Stimulated activated CD8-positive, alpha-beta memory T cell treated with anti-CD3 and anti-CD28 coated beads, Interleukin-4, amount 100 ng/mL, for 1 hour (primary cell): Measurements from ENCODE around the gene MYO10.
"Not testable (repeated sequence)": the region's sequence is repeated elsewhere in the genome, so short reads cannot be mapped to it uniquely, and the experiment has no call there.

Experiments used
- DNase-seq, 2 donors: peaks; one replicate each; pipeline ENCODE4 v3.0.0-alpha.2; 2020; ENCODE audit warnings: low read depth in 2 of 2, low spot score in 1 of 2

MYO10 gene

DNA sequence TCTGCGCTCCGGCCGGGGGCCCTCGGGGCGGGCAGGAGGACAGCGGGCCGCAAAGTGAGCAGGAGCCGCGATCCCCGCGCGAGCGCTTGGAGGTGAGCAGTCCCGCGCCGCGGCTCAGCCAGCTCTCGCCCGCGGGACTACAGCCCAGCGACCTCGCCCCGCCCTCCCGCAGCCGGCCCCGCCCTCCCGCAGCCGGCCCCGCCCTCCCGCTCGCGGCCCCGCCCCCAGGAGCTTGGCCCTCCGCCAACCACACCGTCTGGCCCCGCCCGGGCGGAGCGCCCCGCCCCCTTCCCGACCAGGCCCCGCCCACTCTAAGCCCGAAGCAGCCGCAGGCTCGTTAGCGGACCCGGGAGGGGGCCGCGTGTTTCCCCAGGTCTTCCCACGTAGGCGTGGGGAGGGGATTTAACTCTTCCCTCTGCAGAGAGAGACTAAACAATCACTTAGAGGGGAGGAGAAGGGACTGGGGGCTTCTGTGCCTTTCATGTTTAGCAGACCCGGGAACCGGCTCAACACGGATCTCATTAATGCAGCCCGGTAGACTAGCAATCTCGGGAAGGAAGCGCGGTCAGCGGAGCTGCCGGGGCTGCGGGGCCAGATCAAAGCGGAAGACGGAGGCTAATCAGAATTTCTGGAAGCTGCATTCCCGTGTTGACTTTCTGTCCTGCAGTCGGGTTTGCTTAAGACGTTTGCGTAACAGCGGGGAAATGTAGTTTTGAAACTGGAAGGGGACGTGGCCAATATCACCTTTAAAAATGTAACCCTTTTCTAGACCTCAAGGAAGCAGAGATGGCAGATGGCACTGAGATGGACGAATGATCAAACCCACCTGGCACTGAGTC lies at the start of gene MYO10:
Gene MYO10 (minus strand): TSS at position 139 of the 839 bp plus-strand sequence. CDS start 480 bp downstream, outside the sequence.
- DNase-seq: no peak

DNA sequence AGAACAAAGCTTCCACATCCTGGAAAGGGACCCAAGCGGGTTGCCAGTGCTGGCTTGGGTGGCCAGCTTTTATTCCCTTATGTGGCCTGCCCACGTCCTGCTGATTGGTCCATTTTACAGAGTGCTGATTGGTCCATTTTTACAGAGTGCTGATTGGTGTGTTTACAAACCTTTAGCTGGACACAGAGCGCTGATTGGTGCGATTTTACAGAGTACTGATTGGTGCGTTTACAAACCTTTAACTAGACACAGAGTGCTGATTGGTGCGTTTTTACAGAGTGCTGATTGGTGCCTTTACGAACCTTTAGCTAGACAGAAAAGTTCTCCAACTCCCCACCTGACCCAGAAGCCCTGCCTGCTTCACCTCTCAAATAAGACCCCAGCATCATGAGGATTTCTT lies 49.2 kb upstream of the MYO10 start:
- not testable (repeated sequence) for DNase-seq

DNA sequence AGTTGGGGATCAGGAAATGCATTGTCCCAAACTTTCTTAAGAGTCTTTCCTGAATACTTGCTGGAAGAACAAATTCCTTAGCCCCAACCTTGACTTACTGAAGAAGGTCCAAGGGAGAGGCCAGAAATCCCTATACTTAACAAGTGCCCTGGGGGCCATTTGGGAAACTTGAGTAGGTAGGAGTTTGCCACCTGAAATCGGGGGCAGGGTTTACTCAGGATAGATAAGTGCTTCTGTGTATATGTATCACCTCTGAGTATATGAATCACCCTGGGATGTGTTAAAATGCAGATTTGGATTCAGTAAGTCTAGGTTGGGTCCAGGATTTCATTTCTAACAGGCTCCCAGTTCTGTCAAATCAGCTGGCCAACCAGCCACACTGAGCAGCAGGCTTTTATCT lies 47.9 kb upstream of the MYO10 start:
- no peak for DNase-seq

DNA sequence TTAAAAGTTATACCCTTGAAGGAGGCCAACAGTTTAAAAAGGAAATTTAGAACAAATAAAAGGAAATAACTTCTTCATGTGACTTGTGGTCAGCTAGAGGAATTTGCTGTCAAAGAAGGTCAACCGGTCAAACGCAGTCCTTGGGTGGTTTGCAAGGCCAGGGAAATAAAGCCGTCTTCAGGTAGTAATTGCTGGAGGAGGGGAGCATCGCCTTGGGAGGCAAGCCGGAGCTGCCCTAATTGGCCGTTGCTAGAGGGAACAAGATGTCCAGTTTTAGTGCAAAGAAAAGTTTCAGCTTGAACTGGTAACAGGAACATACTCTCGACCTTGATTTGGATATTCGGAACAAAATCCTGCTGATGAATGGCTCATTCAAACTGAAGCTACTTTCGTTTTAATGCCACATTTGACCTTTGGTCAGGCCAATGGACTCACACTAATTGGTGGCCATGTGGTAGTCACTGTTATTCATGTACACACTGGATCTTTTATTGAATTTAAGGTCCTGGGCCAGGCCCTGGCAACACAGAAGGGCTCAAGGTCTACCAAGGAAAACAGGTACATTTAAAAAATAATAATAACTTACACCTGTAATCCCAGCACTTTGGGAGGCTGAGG lies 47.0 kb upstream of the MYO10 start:
- no peak for DNase-seq

DNA sequence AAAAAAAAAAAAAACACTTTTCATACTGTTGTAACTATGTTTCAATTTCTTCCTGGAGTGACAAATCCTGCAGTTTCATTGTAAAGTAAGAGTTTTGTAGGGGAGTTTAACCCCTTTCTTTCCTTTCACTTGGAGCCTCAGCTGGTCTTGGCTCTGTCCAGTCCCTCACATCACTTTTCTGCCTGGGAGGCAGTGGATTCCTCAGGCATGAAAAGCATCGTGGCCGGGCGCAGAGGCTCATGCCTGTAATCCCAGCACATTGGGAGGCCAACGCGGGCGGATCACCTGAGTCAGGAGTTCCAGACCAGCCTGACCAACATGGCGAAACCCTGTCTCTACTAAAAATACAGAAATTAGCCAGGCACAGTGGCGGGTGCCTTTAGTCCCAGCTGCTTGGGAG lies 45.6 kb upstream of the MYO10 start:
- DNase-seq: no peak

- no peak for DNase-seq
Observed at GRCh38 chr5:16980983-16981382, 44.9 kb upstream of the MYO10 start.

DNA sequence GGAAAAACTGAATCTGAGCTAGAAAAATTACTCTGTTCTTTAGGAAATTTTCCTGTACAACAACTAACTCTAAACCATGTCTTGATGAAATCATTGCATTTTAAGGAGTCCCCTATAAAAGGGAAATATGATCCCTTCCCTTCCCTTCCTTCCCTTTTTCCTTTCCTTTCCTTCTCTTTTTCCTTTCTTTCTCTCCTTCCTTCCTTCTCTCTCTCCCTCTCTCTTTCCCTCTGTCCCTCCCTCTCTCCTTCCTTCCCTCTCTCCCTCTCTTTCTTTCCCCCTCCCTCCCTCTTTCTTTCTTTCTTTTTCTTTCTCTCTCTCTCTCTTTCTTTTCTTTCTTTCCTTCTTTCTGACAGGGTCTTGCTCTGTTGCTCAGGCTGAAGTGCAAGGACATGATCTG lies 42.2 kb upstream of the MYO10 start:
- no peak for DNase-seq

DNA sequence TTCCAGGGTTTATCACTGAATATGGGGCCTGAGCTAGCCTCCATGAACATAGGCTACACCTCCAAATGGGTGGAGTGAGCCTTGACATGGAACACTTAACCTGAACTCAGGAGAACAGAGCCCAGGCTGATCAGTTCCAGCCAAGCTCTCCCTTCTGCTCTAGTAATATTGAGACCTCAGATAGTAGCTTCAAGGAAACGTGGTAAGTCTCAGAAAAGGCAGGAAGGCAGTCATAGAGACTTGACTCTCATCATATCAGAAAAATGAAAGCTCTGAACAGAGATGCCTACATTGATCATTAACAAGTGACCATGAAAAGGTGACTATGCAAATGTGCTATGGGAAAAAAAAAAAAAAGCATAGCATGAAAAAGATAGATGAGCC lies 40.5 kb upstream of the MYO10 start:
- no peak for DNase-seq

GRCh38 chr5:16975950-16976624 lies 40.0 kb upstream of the MYO10 start:
- no peak for DNase-seq

DNA sequence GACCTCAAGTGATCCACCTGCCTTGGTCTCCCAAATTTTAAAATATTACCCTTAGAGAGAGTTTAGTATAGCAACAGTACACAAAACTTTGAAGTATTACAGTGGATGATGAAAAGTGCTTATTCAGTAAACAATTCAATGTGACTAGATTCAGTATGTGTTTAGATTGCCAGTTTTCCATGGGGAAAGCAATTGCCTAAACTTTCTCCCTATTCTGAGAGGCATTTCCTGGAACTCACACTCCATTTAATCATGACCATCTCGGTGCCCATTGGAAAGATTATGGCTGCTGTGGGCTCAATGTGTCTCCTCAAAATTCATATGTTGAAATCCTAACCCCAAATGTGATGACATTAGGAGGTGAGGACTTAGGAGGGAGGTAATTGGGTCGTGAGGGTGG lies 38.9 kb upstream of the MYO10 start:
- DNase-seq: no peak

DNA sequence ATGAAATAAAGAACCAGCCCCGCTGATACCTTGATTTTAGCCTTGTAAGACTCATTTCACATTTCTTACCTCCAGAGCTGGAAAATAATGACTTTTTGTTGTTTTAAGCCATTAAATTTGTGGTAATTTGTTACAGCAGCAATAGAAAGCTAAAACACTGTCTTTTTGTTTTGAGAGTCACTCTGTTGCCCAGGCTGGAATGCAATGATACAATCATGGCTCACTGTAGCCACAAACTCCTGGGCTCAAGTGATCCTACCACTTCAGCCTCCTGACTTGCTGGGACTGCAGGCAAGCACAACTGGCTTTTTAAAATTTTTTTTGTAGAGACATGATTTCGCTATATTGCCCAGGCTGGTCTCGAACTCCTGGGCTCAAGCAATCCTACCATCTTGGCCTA lies 34.7 kb upstream of the MYO10 start:
- no peak for DNase-seq

DNA sequence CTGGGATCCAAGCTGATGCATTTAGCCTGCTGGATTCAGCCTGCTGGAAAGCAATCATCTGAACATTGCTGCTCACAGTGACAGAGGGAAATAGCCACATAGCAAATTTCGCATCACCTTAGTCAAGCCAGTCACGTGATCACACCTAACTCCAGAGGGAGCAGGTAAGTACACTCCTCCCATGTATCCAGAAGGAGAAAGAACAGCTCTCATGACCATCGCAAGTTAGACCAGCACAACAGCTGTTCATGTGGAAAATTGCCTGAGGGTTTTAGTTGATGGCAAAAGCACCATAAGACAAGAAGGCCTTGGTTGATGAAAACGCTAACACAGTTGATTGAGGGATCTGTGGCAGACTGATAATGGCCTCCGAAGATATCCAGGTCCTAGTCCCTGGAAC lies 34.2 kb upstream of the MYO10 start:
- DNase-seq: no peak

- DNase-seq: no peak
Observed at GRCh38 chr5:16965581-16965980, 29.5 kb upstream of the MYO10 start.

- DNase-seq: no peak
Observed at GRCh38 chr5:16963821-16964220, 27.7 kb upstream of the MYO10 start.

GRCh38 chr5:16961131-16961530 lies 25.0 kb upstream of the MYO10 start:
- DNase-seq: no peak

DNA sequence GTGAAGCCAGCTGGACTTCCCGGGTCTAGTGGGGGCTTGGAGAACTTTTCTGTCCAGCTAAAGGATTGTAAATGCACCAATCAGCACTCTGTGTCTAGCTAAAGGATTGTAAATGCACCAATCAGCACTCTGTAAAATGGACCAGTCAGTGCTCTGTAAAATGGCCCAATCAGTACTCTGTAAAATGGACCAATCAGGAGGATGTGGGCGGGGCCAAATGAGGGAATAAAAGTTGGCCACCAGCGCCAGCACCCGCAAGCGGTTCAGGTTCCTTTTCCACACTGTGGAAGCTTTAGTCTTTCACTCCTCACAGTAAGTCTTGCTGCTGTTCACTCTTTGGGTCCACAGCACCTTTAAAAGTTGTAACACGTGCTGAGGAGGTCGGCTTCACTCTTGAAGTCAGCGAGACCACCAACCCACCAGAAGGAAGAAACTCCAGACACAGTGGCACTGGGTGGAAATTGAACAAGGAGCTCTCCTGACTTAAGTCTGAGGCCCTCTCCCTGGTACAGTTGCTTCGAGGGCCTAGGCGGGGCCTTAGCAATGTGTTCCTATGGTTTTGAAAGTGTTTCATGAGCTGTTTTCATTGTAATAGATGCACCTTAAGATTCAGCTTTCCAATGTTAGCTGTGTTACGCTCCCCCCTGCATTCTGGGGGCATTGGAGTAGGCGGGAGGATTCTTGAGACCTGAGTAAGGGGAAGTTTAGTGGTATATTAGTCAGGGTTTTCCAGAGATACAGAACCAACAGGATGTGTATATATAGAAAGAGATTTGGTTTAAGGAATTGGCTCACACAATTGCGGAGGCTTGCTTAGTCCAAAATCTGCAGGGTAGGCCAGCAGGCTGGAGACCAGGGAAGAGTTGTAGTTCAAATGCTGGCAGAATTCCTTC lies 21.5 kb upstream of the MYO10 start:
- DNase-seq: no peak

DNA sequence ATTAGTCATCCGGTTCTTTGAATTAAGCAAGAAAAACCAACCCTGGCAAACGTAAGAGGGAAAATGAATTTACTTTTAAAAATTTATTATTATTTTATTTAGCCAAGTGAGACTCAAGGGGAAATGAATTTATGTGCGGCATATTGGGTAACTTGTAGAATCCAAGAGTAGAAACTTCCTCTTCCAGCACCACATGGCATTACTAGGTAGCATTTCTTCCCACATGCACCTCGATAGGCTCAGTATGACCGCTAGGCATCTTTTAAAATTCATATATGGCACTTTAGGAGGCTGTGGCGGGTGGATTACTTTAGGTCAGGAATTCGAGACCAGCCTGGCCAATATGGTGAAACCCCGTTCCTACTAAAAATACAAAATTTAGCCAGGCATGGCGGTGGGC lies 17.6 kb upstream of the MYO10 start:
- no peak for DNase-seq

DNA sequence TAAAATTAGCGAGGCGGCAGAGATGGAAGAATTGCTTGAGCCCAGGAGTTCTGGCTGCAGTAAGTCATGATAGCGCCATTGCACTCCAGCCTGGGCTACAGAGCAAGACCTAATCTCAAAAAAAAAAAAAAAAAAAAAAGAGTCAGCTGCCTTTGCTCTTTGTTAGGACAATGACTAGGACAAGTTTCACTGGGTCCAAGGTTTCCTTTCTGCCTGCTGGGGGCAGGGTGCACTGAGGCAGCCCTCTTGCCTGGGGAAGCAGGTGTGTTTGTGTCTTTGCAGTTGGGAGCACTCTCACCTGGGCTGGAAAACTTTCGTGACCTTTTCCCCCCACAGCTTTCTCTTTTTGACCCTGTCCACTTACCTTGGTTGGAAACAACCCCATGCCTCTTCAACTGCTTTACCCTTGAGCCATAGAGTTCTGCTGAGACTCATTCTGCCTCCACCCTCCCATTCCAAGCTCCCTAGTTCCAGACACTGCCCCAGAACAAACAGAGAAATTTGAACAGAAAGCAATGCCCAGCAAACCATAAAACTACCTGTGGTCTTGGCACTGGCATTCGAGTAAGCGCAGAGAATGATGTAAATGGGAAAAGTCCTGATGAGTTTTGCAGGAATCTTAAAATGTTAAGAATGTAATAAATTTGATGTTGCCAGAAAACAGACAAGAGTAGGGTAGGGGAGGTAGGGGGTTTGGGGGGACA lies 17.0 kb upstream of the MYO10 start:
- DNase-seq: no peak

- DNase-seq: no peak
Observed at GRCh38 chr5:16946725-16947124, 10.6 kb upstream of the MYO10 start.

DNA sequence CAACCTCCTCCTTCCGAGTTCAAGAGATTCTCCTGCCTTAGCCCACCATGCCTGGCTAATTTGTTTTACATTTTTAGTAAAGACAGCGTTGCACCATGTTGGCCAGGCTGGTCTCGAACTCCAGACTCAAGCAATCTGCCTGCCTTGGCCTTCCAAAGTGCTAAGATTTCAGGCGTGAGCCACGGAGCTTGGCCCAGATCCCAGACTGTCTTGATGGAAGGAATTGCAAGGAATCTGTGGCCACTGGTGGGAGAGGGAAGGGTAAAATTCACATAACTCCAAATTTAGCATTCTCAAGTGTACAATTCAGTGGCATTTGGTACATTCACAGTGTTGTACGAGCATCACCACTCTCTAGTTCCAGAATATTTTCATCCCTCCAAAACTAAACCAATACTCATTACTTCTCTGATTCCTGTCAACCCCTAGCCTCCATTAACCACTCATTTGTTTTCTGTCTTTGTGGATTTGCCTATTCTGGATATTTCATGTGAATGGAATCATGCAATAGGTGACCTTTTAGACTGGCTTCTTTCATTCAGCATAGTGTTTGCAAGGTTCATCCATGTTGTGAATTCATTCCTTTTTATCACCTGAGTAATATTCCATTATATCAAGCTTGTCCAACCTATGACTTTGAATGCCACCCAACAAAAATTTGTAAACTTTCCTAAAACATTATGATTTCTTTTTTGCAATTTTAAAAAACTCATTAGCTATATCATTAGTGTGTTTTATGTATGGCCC lies 8.9 kb upstream of the MYO10 start:
- DNase-seq: no peak
